GM18526 (cell line): Measurements from ENCODE around the gene BIRC3.

Source experiments
- POLR2A ChIP-seq: IDR thresholded peaks from 3 replicates; pipeline ENCODE4 v1.6.1; 2011; ENCODE audit not compliant: insufficient read length; ENCODE audit errors: extremely low read depth

Gene BIRC3

DNA sequence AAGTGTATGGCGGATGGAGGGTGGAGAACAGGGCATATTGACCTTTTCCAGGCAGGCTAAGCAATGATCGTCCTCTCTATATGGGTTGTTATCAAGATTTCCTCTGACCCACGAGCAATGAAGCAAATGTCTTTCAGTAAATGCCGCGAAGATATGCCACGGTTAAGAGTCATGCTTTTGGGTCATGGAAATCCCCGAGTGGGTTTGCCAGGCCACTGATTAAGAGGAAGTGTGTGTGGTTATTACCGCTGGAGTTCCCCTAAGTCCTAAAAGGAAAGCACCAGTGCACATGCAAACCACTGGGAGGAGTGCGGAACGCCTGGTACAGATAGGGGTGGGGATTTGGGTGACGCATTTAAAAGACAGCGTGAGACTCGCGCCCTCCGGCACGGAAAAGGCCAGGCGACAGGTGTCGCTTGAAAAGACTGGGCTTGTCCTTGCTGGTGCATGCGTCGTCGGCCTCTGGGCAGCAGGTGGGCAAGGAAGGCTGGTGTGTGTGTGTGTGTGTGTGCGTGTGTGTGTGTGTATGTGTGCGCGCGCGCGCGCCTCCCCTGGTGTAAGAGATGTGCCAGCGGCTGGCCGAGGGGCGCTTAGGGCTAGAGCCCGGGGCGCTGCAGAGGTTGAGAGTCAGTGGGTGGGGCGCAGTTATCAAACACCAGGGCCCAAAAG, at the start of gene BIRC3:
Gene BIRC3 (plus strand): TSS at position 386 of the 669 bp plus-strand sequence. CDS start 7,026 bp downstream, outside the sequence.
- TF ChIP-seq POLR2A: peak; percentile 98

- no peak for TF ChIP-seq POLR2A
Observed at GRCh38 chr11:102267609-102268008, 49.7 kb upstream of the BIRC3 start.

- TF ChIP-seq POLR2A: no peak
Observed at GRCh38 chr11:102268083-102268984, 49.0 kb upstream of the BIRC3 start.

DNA sequence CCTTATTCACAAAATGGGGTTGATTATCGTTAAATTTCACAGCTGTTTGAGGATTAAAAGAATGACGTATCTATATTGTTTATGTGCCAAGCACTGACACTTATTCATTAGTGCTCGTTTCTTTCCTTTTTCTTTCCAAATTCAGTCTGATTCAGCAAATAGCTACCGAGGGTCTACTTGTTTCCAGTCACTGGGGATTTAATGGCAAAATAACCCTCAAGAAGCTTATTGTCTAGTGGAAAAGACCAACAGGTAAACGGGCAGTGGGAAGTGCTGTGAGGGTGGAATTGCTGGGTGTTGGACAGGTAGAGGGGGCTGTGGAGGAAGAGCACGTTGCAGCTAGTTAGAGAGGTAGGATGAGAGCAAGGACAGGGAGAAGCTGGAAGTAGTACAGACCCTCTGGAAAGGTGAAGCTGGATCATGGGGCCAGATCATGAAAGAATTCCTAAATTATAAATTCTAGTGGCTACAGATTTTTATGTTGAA, 48.3 kb upstream of the BIRC3 start:
- TF ChIP-seq POLR2A: no peak

DNA sequence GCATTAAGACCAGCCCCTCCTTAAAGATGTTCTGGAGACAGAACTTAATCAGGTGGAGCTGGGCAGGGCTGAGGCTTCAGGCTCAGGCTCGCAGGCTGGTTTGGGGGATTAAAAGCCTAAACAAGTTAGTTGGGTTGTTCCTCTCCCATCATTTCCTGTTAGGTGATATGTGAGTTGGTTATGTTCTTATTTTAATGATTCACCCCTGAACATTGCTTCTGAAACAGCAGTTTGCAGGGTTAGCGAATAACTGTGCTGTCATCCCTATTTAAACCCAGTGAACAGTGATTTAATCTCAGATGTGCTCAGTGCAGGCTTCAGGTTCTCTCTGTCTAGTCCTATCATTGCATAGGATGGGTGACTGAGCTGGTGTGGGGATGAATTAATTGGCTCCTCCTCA, 47.4 kb upstream of the BIRC3 start:
- no peak for TF ChIP-seq POLR2A

DNA sequence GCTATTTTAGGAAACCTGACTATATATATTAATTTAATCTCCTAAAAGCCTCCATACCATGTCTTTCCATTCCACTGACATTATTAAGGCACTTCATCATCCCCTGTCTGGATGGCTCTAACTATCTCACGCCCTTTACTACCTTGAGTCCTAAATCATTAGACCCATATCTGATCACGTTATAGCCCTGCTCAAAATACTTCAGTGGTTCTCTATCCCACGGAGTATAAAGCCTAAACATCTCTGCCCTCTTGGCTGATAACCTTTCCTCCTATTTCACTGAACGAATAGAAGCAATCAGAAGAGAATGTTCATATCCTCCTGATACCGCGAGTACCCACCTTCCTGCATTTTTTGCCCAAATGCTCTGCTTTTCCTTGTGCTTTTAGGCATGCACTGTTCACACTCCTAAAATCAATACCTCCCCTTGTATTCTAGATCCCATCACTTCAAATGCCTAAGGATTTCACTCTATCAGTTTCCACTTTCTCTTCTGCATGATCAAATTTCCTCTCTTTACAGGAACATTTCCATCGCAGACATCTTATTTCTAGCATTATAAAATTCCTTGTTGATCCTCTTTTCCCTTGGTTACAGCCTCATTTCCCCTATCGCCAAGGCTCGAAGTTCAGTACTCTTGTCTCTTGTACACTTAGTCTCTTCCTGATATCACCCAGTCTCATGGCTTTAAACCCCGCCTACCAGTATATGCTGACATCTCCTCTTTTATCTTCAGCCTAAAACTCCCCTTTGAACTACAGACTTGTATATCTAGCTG, 45.0 kb upstream of the BIRC3 start:
- TF ChIP-seq POLR2A: no peak

- no peak for TF ChIP-seq POLR2A
Observed at GRCh38 chr11:102274628-102275027, 42.7 kb upstream of the BIRC3 start.

DNA sequence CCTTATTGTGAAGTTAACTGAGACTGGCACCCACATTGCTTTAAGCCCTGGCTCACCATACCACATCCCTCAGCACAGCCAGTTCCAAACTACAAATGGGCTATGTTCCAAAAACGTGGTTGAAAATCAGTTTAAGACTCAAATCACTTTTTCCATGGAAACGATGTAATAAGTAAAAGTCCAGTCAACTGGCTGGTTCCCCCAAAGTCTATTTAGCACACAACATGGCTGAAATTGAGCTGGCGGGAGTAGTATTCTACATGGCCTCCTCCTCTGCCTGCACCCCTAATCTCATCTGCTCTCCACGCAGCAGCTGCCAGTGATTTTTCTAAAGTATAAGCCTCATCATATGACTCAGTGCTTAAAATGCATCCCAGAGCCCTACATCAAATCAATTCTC, 40.9 kb upstream of the BIRC3 start:
- TF ChIP-seq POLR2A: no peak

DNA sequence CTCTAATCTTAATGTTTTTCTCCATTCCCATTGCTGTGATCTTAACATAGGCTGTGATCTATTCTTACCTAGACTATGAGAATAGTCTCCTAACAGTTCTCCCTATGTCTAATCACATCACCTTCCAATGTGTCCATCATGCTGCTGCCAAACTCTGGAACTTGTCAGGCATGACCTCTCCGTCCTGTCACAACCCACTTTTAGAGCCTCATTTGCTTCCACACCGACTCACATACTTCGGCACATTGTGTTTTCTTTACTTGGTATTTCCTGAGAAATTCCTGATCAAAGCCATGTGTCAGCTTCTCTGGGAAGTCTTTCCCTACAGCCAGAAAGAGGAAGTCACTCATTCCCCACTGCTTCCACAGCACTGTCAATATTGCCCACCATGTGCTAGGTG, 40.5 kb upstream of the BIRC3 start:
- no peak for TF ChIP-seq POLR2A

DNA sequence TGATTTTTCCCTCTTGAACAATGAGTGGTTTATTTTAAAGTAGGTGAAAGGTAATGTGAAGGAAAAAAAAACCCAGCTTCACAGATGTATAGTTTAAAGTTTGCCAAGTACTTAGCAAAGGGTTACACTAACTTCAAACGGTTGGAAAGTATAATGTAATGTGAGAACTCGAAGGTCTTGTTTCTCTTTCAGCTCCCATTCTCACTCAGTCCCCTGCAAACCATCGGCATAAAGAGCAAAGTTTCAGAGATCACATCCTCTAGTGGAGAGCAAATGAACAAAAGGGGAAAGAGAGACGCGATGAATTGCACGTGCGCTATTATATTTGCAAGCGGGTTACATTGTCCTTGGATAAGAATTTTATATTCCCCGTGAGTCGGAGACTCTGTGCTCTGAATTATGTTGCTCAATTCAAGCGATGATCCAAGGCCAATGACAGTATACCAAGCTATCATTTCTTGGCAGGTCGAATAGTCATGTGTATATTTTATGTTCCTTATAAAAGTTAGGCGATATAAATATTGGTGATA, 37.6 kb upstream of the BIRC3 start:
- no peak for TF ChIP-seq POLR2A

GRCh38 chr11:102280245-102280833, 36.9 kb upstream of the BIRC3 start:
- TF ChIP-seq POLR2A: no peak

DNA sequence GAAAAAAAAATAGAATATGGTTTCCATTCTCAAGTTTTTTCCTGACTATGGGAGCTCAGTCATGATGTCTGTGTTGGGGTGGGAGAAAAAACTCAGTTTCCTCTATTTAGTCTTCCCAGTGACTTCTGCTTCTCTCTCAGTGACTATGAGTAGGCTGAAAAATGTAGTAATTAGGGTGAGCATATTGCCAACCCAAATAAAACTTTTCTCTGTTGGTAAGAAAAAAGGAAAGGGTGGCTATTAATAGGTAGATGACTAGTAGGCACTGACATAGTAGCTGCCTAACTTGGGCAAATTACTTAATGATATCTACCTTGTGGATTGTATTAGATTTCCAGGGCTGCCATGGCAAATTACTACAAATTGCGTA, 34.2 kb upstream of the BIRC3 start:
- no peak for TF ChIP-seq POLR2A

DNA sequence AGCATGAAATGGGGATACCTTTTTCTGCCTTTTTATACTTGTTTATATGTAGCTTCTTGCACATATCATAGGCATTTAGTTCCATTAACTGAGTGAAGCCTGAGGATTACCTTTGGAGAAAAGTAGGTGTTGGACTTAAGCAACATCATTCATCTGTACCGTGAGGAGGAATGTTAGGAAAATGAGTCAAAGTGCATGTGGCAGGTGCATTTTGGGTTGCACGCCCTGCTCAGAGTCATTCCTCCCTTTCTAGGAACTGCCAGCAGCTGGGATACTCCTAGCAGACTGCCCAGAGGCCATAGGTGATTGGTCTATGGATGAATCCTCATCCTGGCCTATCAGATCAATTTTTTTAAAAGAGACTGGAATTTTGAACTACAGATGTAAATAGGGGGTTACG, 33.3 kb upstream of the BIRC3 start:
- no peak for TF ChIP-seq POLR2A

GRCh38 chr11:102286292-102286691, 31.0 kb upstream of the BIRC3 start:
- no peak for TF ChIP-seq POLR2A
